ENCODE measurements around the gene DNAH8. TPM values are rescaled to one million over a fixed set of nuclear protein-coding genes. Genes with fewer than 3 reads are reported as not detected.

Gene DNAH8
- polyA plus RNA-seq, 1 of the 3 experiments (the other 2 are of a cell fraction): not detected

DNA sequence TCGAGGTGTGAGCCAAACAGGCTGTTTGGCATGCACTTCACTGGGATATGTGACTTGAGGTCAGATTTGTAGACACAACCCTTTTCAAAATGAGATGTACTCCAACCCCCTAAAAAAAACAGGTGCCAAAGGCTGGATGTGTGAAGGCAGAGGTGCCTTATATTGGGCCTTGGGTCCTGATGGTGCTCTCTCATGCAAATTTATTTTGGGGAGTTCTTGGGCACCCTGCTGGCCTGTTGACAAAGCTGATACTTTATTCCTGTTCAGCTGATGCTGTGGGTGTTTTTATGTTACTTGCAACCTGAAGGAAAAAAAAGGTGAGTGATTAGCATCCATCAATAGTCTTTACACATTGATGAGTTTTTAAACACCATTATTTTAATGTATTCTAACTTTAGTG lies 121.5 kb downstream of the DNAH8 start:
- POLR2A ChIA-PET: no interaction called here

DNA sequence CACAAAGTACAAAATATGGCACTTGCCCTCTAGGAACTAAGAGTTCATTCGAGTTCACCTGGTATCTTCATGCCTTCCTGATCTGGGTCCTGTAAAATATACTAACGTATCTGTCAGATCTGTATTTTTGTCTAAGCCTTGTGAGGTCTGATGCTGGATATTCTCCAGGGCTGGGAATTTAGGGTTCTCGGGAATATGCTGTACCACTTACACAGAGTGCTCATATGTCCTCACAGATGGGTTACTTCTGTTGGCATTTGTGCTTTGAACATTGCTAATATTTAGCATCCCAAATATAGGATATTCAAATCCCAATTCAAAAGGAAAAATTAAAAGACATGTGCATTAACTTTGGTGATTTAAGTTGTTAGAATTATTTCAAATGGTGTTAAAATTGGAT lies 122.0 kb downstream of the DNAH8 start:
- no peaks in the 10 kb centered on the region for H3K4me1 ChIP-seq (ENCODE audit: control insufficient read depth in 1 of 2, insufficient read depth in 2 of 2, low read depth in 1 of 2, low read length in 1 of 2)
- no peaks in the 10 kb centered on the region for H3K9me3 ChIP-seq
- H3K27ac ChIP-seq (ENCODE audit: low read depth in 2 of 2, low read length in 1 of 2): no peak overlapping the region
- H3K9ac ChIP-seq: no peak overlapping the region
- H3K79me2 ChIP-seq (ENCODE audit: insufficient read depth): no peaks in the 10 kb centered on the region
- no peaks in the 10 kb centered on the region for H3K36me3 ChIP-seq (replicated peaks in 1 of 2; ENCODE audit: control insufficient read depth in 1 of 2, insufficient read depth in 2 of 2, low read length in 1 of 2)
- H3K4me2 ChIP-seq: no peak overlapping the region
- no peak overlapping the region for H3K4me3 ChIP-seq (ENCODE audit: low read depth in 2 of 2, low read length in 1 of 2)
- H2AFZ ChIP-seq (ENCODE audit: low read depth): no peak overlapping the region
- POLR2A ChIA-PET: no interaction called here
- H3K9me2 ChIP-seq: no peaks in the 10 kb centered on the region
- DNase-seq: no peak
- H3F3A ChIP-seq (replicated peaks; ENCODE audit: insufficient read depth): no peaks in the 10 kb centered on the region
- CTCF ChIA-PET: no interaction called here
- no peak for TF ChIP-seq NFIC (IDR thresholded peaks at IDR 0.05; ENCODE audit: borderline replicate concordance)
- TF ChIP-seq, protein P1, sequence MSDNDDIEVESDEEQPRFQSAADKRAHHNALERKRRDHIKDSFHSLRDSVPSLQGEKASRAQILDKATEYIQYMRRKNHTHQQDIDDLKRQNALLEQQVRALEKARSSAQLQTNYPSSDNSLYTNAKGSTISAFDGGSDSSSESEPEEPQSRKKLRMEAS (IDR thresholded peaks at IDR 0.05; ENCODE audit: low read depth): no peak
- TF ChIP-seq SMC3 (IDR thresholded peaks at IDR 0.05; ENCODE audit: low read depth, low read length): no peak
- TF ChIP-seq GATA2 (CRISPR knock-in tag; IDR thresholded peaks at IDR 0.05): no peak
- no peak for TF ChIP-seq EZH2phosphoT487 (IDR thresholded peaks at IDR 0.05; ENCODE audit: borderline replicate concordance, low read depth)
- TF ChIP-seq FOXJ3 (CRISPR knock-in tag; IDR thresholded peaks at IDR 0.05): no peak
- TF ChIP-seq NRF1 (IDR thresholded peaks at IDR 0.05; ENCODE audit: low read depth, low read length): no peak
- TF ChIP-seq RCOR1 (IDR thresholded peaks at IDR 0.05; ENCODE audit: low read length): no peak
- H4K20me1 ChIP-seq (ENCODE audit: insufficient read depth): no peaks in the 10 kb centered on the region
- H3K27me3 ChIP-seq (ENCODE audit: insufficient read depth): no peaks in the 10 kb centered on the region
- 23% methylated on average over 3 of the region's 3 CpGs for WGBS (ENCODE audit: low lambda C conversion rate)

More for the DNA sequence above, 121.5 kb downstream of the DNAH8 start:
- TF ChIP-seq, protein P2, sequence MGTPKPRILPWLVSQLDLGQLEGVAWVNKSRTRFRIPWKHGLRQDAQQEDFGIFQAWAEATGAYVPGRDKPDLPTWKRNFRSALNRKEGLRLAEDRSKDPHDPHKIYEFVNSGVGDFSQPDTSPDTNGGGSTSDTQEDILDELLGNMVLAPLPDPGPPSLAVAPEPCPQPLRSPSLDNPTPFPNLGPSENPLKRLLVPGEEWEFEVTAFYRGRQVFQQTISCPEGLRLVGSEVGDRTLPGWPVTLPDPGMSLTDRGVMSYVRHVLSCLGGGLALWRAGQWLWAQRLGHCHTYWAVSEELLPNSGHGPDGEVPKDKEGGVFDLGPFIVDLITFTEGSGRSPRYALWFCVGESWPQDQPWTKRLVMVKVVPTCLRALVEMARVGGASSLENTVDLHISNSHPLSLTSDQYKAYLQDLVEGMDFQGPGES (IDR thresholded peaks at IDR 0.05; ENCODE audit: low read depth, low read length): no peak
- 29% methylated on average over 1 of the region's 1 CpG for WGBS (ENCODE audit: low lambda C conversion rate)
- Histone ChIP-seq H3K4me1 (ENCODE audit: control insufficient read depth in 1 of 2, insufficient read depth in 2 of 2, low read depth in 1 of 2, low read length in 1 of 2) (no peaks in the 10 kb centered on the region), H3K79me2 (ENCODE audit: insufficient read depth) (no peaks in the 10 kb centered on the region), H3K27ac (ENCODE audit: low read depth in 2 of 2, low read length in 1 of 2) (no peak overlapping the region), H3K4me2 (no peak overlapping the region), H3K4me3 (ENCODE audit: low read depth in 2 of 2, low read length in 1 of 2) (no peak overlapping the region), H3K27me3 (ENCODE audit: insufficient read depth) (no peaks in the 10 kb centered on the region), H3K36me3 (replicated peaks in 1 of 2; ENCODE audit: control insufficient read depth in 1 of 2, insufficient read depth in 2 of 2, low read length in 1 of 2) (no peaks in the 10 kb centered on the region), H3K9ac (no peak overlapping the region), H3K9me2 (no peaks in the 10 kb centered on the region), H4K20me1 (ENCODE audit: insufficient read depth) (no peaks in the 10 kb centered on the region), H3K9me3 (no peaks in the 10 kb centered on the region), H3F3A (replicated peaks; ENCODE audit: insufficient read depth) (no peaks in the 10 kb centered on the region), H2AFZ (ENCODE audit: low read depth) (no peak overlapping the region)
- DNase-seq: no peak
- CTCF ChIA-PET: no interaction called here

DNA sequence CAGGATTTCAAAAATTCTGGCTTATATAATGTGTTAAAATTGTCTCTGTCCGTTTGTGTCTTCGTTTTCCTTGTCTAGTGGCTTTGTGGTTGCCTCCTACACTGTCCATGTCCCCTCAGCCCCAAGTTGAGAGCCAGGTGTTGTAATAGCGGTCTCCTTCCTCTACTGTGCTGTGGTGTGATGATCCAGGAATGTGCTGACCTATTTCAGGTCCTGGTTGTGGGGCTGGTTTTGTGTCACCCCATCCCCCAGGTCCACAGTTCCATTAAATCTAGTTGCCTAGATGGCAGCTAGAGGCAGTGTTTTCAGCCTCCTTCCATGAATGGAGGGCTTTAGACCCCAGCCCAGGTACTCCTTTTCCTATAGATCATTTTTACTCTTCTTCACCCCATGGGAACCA lies 128.7 kb downstream of the DNAH8 start:
- H3K4me1 ChIP-seq (ENCODE audit: control insufficient read depth in 1 of 2, insufficient read depth in 2 of 2, low read depth in 1 of 2, low read length in 1 of 2): no peaks in the 10 kb centered on the region
- ChIA-PET POLR2A (no interaction called here), CTCF (interaction anchor here (0.8 kb wide), 1 partner anchor 17 kb away, joined by 3 read pairs; no protein-coding TSS in a partner anchor)
- no peaks in the 10 kb centered on the region for H3K27me3 ChIP-seq (ENCODE audit: insufficient read depth)
- no peaks in the 10 kb centered on the region for H4K20me1 ChIP-seq (ENCODE audit: insufficient read depth)
- no peak overlapping the region for H3K9ac ChIP-seq
- no peaks in the 10 kb centered on the region for H3K9me3 ChIP-seq
- no peak for DNase-seq
- H3K27ac ChIP-seq (ENCODE audit: low read depth in 2 of 2, low read length in 1 of 2): no peak overlapping the region
- 17% methylated on average over 3 of the region's 3 CpGs for WGBS (ENCODE audit: low lambda C conversion rate)
- no peak overlapping the region for H3K4me2 ChIP-seq
- no peak overlapping the region for H3K4me3 ChIP-seq (ENCODE audit: low read depth in 2 of 2, low read length in 1 of 2)
- TF ChIP-seq, protein P3, sequence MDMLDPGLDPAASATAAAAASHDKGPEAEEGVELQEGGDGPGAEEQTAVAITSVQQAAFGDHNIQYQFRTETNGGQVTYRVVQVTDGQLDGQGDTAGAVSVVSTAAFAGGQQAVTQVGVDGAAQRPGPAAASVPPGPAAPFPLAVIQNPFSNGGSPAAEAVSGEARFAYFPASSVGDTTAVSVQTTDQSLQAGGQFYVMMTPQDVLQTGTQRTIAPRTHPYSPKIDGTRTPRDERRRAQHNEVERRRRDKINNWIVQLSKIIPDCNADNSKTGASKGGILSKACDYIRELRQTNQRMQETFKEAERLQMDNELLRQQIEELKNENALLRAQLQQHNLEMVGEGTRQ (IDR thresholded peaks at IDR 0.05; ENCODE audit: borderline replicate concordance, low read depth, low read length): no peak
- TF ChIP-seq TAF1 (IDR thresholded peaks at IDR 0.05; ENCODE audit: borderline replicate concordance, low read depth, low read length): no peak
- no peak for TF ChIP-seq EZH2phosphoT487 (IDR thresholded peaks at IDR 0.05; ENCODE audit: borderline replicate concordance, low read depth)
- TF ChIP-seq, protein P1 (IDR thresholded peaks at IDR 0.05; ENCODE audit: low read depth): no peak
- no peaks in the 10 kb centered on the region for H3F3A ChIP-seq (replicated peaks; ENCODE audit: insufficient read depth)
- no peaks in the 10 kb centered on the region for H3K79me2 ChIP-seq (ENCODE audit: insufficient read depth)
- H3K9me2 ChIP-seq: no peaks in the 10 kb centered on the region
- H3K36me3 ChIP-seq (replicated peaks in 1 of 2; ENCODE audit: control insufficient read depth in 1 of 2, insufficient read depth in 2 of 2, low read length in 1 of 2): no peaks in the 10 kb centered on the region
- no peak overlapping the region for H2AFZ ChIP-seq (ENCODE audit: low read depth)
